Keratinocyte (primary cell): ENCODE data around the gene AFMID. TPM values are rescaled to one million over a fixed set of nuclear protein-coding genes. Genes with fewer than 3 reads are reported as not detected.

ENCODE experiments used
- DNase-seq: peaks from one replicate; pipeline ENCODE4 v3.0.0-alpha.2; 2011; ENCODE audit warnings: low read depth, missing footprints, low spot score
- FAIRE-seq: peaks from 2 replicates; lab custom pipeline; 2011; peaks lifted over from hg19 to GRCh38; lab: Jason Lieb, UNC
- H2AFZ ChIP-seq: 2 replicates; pipeline ENCODE4 v1.6.0; 2012; ENCODE audit warnings: low read length, control low read depth, inconsistent platforms; ENCODE audit not compliant: control insufficient read depth
- H3K27ac ChIP-seq: 2 replicates; pipeline ENCODE4 v1.5.1; 2011; ENCODE audit warnings: low read length; ENCODE audit not compliant: control insufficient read depth, insufficient read depth
- H3K27me3 ChIP-seq: 3 replicates; pipeline ENCODE4 v1.6.0; 2011; ENCODE audit warnings: low read length; ENCODE audit not compliant: control insufficient read depth, insufficient read depth; ENCODE audit errors: extremely low read depth
- H3K36me3 ChIP-seq, 2 experiments: 2 replicates in 1 of 2; 3 replicates in 1 of 2; pipeline ENCODE4 v1.5.1; 2011; ENCODE audit warnings: low read length in 2 of 2, mild to moderate bottlenecking in 1 of 2; ENCODE audit not compliant: control insufficient read depth in 2 of 2, insufficient read depth in 2 of 2; ENCODE audit errors: extremely low read depth in 1 of 2
- H3K4me1 ChIP-seq: 3 replicates; pipeline ENCODE4 v1.5.1; 2011; ENCODE audit warnings: low read length; ENCODE audit not compliant: control insufficient read depth, insufficient read depth; ENCODE audit errors: extremely low read depth
- H3K4me2 ChIP-seq: 3 replicates; pipeline ENCODE4 v1.6.0; 2011; ENCODE audit warnings: low read depth, low read length; ENCODE audit not compliant: control insufficient read depth, insufficient read depth; ENCODE audit errors: extremely low read depth
- H3K4me3 ChIP-seq, 3 experiments: fragments of 200-600 bp in 1 of 3; sonication (generic) in 1 of 3; 2 replicates in 2 of 3; 3 replicates in 1 of 3; pipeline ENCODE4 v1.5.1; 2011 to 2016; ENCODE audit warnings: low read length in 3 of 3, mild to moderate bottlenecking in 3 of 3, control low read depth in 2 of 3, inconsistent platforms in 1 of 3, low read depth in 1 of 3, mixed read lengths in 1 of 3, mixed run types in 1 of 3, moderate library complexity in 1 of 3; ENCODE audit not compliant: control insufficient read depth in 2 of 3, insufficient read depth in 2 of 3; ENCODE audit errors: extremely low read depth in 1 of 3
- H3K79me2 ChIP-seq: 2 replicates; pipeline ENCODE4 v1.6.0; 2012; ENCODE audit warnings: low read length; ENCODE audit not compliant: control insufficient read depth, insufficient read depth
- H3K9ac ChIP-seq: 3 replicates; pipeline ENCODE4 v1.6.0; 2011; ENCODE audit warnings: low read length; ENCODE audit not compliant: control insufficient read depth, insufficient read depth; ENCODE audit errors: extremely low read depth
- H3K9me1 ChIP-seq: 3 replicates; pipeline ENCODE4 v1.6.0; 2011; ENCODE audit warnings: low read length; ENCODE audit not compliant: control insufficient read depth, insufficient read depth; ENCODE audit errors: extremely low read depth
- H3K9me3 ChIP-seq: 2 replicates; pipeline ENCODE4 v1.5.1; 2012; ENCODE audit warnings: low read depth, low read length; ENCODE audit not compliant: control insufficient read depth
- H4K20me1 ChIP-seq: 3 replicates; pipeline ENCODE4 v1.6.0; 2011; ENCODE audit warnings: low read length; ENCODE audit not compliant: control insufficient read depth, insufficient read depth; ENCODE audit errors: extremely low read depth
- CTCF ChIP-seq, 3 experiments: IDR thresholded peaks in 1 of 3; conservative IDR thresholded peaks in 1 of 3; optimal IDR thresholded peaks in 1 of 3; 2 replicates in 2 of 3; 3 replicates in 1 of 3; pipeline versions ENCODE3 to v1.5.1; 2011; ENCODE audit warnings: low read length in 3 of 3, mild to moderate bottlenecking in 3 of 3, moderate library complexity in 2 of 3, control low read depth in 1 of 3, inconsistent platforms in 1 of 3; ENCODE audit not compliant: insufficient read depth in 2 of 3; ENCODE audit errors: extremely low read depth in 1 of 3
- EZH2 ChIP-seq: IDR thresholded peaks from one replicate; pipeline ENCODE4 v1.6.1; 2012; ENCODE audit warnings: inconsistent platforms, mild to moderate bottlenecking, low read length, moderate library complexity
- dilution Hi-C: fragments of 300-500 bp; cut with MboI; formaldehyde crosslinking; loops from one replicate; pipeline ENCODE4 v1.7.0; 2020; ENCODE audit warnings: low sequenced_read_pairs; ENCODE audit not compliant: extremely low pct_ligation_motif_present
- polyA plus RNA-seq, 5 experiments: library from polyadenylated mRNA; depleted of rRNA in 3 of 5; stranded (reverse) in 3 of 5; stranded (forward) in 1 of 5; unstranded in 1 of 5; fragments of >200 nt; gene quantifications; 1 replicate in 1 of 5; 2 replicates in 3 of 5; 3 replicates in 1 of 5; pipeline versions ENCODE4 v1.2.1 to v1.2.3, GENCODE V29; 2011 to 2012; ENCODE audit warnings: missing spikeins in 2 of 5, low read depth in 1 of 5, low replicate concordance in 1 of 5

AFMID gene
- polyA plus RNA-seq, 1 donor (not counting 4 experiments of a cell fraction or from before 2014, with no cell fraction given) = 21.6 TPM

- H2AFZ ChIP-seq = no peak overlapping the region
- H3K4me1 ChIP-seq = no peaks in the 10 kb centered on the region
- H3K36me3 ChIP-seq = no peaks in the 10 kb centered on the region
- no peaks in the 10 kb centered on the region for H4K20me1 ChIP-seq
- no peaks in the 10 kb centered on the region for H3K9me1 ChIP-seq
- no peak overlapping the region for H3K4me3 ChIP-seq
- no peak for FAIRE-seq
- TF ChIP-seq CTCF (optimal IDR thresholded peaks at IDR 0.05 in 1 of 3, IDR thresholded peaks at IDR 0.05 in 1 of 3, conservative IDR thresholded peaks at IDR 0.05 in 1 of 3; ENCODE audit: extremely low read depth in 1 of 3, insufficient read depth in 2 of 3, low read length in 3 of 3) = no peak
- TF ChIP-seq EZH2 = no peak
- no peak overlapping the region for H3K27ac ChIP-seq
- no peaks in the 10 kb centered on the region for H3K27me3 ChIP-seq
- H3K4me2 ChIP-seq = no peak overlapping the region
- H3K9ac ChIP-seq = no peak overlapping the region
- H3K79me2 ChIP-seq = no peaks in the 10 kb centered on the region
- dilution Hi-C loops = no loop called here
- no peak for DNase-seq
- no peaks in the 10 kb centered on the region for H3K9me3 ChIP-seq
These were observed 53.7 kb downstream of the AFMID start for GRCh38 chr17:78240839-78241238.

GRCh38 chr17:78241277-78242023, 54.3 kb downstream of the AFMID start:
- H3K9ac ChIP-seq = no peak overlapping the region
- no peaks in the 10 kb centered on the region for H4K20me1 ChIP-seq
- dilution Hi-C loops = no loop called here
- DNase-seq = no peak
- no peak for FAIRE-seq
- H3K27ac ChIP-seq = no peak overlapping the region
- H3K4me3 ChIP-seq = no peak overlapping the region
- H3K9me3 ChIP-seq = no peaks in the 10 kb centered on the region
- no peak overlapping the region for H3K4me2 ChIP-seq
- H3K9me1 ChIP-seq = no peaks in the 10 kb centered on the region
- TF ChIP-seq EZH2 (no peak), CTCF (optimal IDR thresholded peaks at IDR 0.05 in 1 of 3, IDR thresholded peaks at IDR 0.05 in 1 of 3, conservative IDR thresholded peaks at IDR 0.05 in 1 of 3; ENCODE audit: extremely low read depth in 1 of 3, insufficient read depth in 2 of 3, low read length in 3 of 3) (no peak)
- H3K4me1 ChIP-seq = no peaks in the 10 kb centered on the region
- no peaks in the 10 kb centered on the region for H3K27me3 ChIP-seq
- H2AFZ ChIP-seq = no peak overlapping the region
- no peaks in the 10 kb centered on the region for H3K36me3 ChIP-seq
- no peaks in the 10 kb centered on the region for H3K79me2 ChIP-seq
